Mesenchymal stem cell (in vitro differentiated cells and primary cell): ENCODE data around the gene CIT.

Source experiments
- DNase-seq: peaks from one replicate; pipeline ENCODE4 v3.0.0-alpha.2; 2013
- H2AFZ ChIP-seq: one replicate; pipeline ENCODE4 v1.6.1; 2013; ENCODE audit warnings: low read depth, mild to moderate bottlenecking, control low read depth, inconsistent platforms, low read length, moderate library complexity
- H2AK5ac ChIP-seq: 2 replicates; pipeline ENCODE4 v1.6.1; 2013; ENCODE audit warnings: low read length, moderate library complexity, mild to moderate bottlenecking, inconsistent platforms; ENCODE audit not compliant: severe bottlenecking
- H2BK120ac ChIP-seq: one replicate; pipeline ENCODE4 v1.6.1; 2013; ENCODE audit warnings: low read depth, mild to moderate bottlenecking, inconsistent platforms, low read length, moderate library complexity
- H2BK12ac ChIP-seq, 2 experiments: one replicate each; pipeline ENCODE4 v1.6.1; 2013; ENCODE audit warnings: inconsistent platforms in 2 of 2, low read length in 2 of 2, mild to moderate bottlenecking in 2 of 2, moderate library complexity in 2 of 2, control low read depth in 1 of 2
- H2BK15ac ChIP-seq: one replicate; pipeline ENCODE4 v1.6.1; 2013; ENCODE audit warnings: mild to moderate bottlenecking, low read depth, inconsistent platforms; ENCODE audit not compliant: poor library complexity, severe bottlenecking
- H2BK5ac ChIP-seq: 2 replicates; pipeline ENCODE4 v1.6.1; 2013; ENCODE audit warnings: low read depth, mild to moderate bottlenecking, low read length, control low read depth, inconsistent platforms; ENCODE audit not compliant: poor library complexity, severe bottlenecking
- H3K14ac ChIP-seq, 2 experiments: one replicate each; pipeline ENCODE4 v1.6.1; 2013; ENCODE audit warnings: inconsistent platforms in 2 of 2, low read length in 2 of 2, control low read depth in 1 of 2, mild to moderate bottlenecking in 1 of 2, moderate library complexity in 1 of 2
- H3K18ac ChIP-seq, 2 experiments: one replicate each; pipeline ENCODE4 v1.6.1; 2013; ENCODE audit warnings: inconsistent platforms in 2 of 2, low read length in 2 of 2, control low read depth in 1 of 2, low read depth in 1 of 2, mild to moderate bottlenecking in 1 of 2
- H3K23ac ChIP-seq, 2 experiments: one replicate each; pipeline ENCODE4 v1.6.1; 2013; ENCODE audit warnings: inconsistent platforms in 2 of 2, low read length in 2 of 2, mild to moderate bottlenecking in 2 of 2, moderate library complexity in 2 of 2, control low read depth in 1 of 2
- H3K27ac ChIP-seq: 2 replicates; pipeline ENCODE4 v1.5.1; 2013; ENCODE audit warnings: mild to moderate bottlenecking, moderate library complexity, low read length, control low read depth, inconsistent platforms; ENCODE audit not compliant: poor library complexity, severe bottlenecking
- H3K27me3 ChIP-seq, 2 experiments: 2 replicates each; pipeline versions ENCODE4 v1.6.1 to v1.7.0; 2013; ENCODE audit warnings: low read length in 2 of 2, mild to moderate bottlenecking in 2 of 2, moderate library complexity in 2 of 2, control low read depth in 1 of 2, inconsistent platforms in 1 of 2; ENCODE audit not compliant: control insufficient read depth in 1 of 2, insufficient read depth in 1 of 2
- H3K36me3 ChIP-seq, 2 experiments: 2 replicates each; pipeline versions ENCODE4 v1.6.1 to v1.7.0; 2013; ENCODE audit warnings: low read length in 2 of 2, control low read depth in 1 of 2, inconsistent platforms in 1 of 2, low read depth in 1 of 2, mild to moderate bottlenecking in 1 of 2; ENCODE audit not compliant: insufficient read depth in 2 of 2, control insufficient read depth in 1 of 2
- H3K4ac ChIP-seq, 2 experiments: one replicate each; pipeline ENCODE4 v1.6.1; 2013; ENCODE audit warnings: inconsistent platforms in 2 of 2, low read length in 2 of 2, mild to moderate bottlenecking in 2 of 2, moderate library complexity in 2 of 2, control low read depth in 1 of 2, low read depth in 1 of 2
- H3K4me1 ChIP-seq: 2 replicates; pipeline ENCODE4 v1.6.1; 2013; ENCODE audit warnings: low read depth, low read length, control low read depth; ENCODE audit not compliant: control insufficient read depth, insufficient read depth
- H3K4me2 ChIP-seq: 2 replicates; pipeline ENCODE4 v1.6.1; 2013; ENCODE audit warnings: low read length, mild to moderate bottlenecking, inconsistent platforms; ENCODE audit not compliant: poor library complexity, severe bottlenecking
- H3K4me3 ChIP-seq, 2 experiments: 2 replicates each; pipeline versions ENCODE4 v1.5.1 to v1.7.0; 2013; ENCODE audit warnings: low read length in 2 of 2, mild to moderate bottlenecking in 2 of 2, control low read depth in 1 of 2, low read depth in 1 of 2; ENCODE audit not compliant: insufficient read depth in 1 of 2
- H3K79me1 ChIP-seq: replicated peaks from 2 replicates; pipeline ENCODE4 v1.6.1; 2013; ENCODE audit warnings: mild to moderate bottlenecking, control low read depth, low read length, inconsistent platforms; ENCODE audit not compliant: poor library complexity, severe bottlenecking
- H3K9ac ChIP-seq: 2 replicates; pipeline ENCODE4 v1.7.0; 2013; ENCODE audit warnings: mild to moderate bottlenecking, low read length, moderate library complexity
- H3K9me3 ChIP-seq: 2 replicates; pipeline ENCODE4 v1.7.0; 2013; ENCODE audit warnings: mild to moderate bottlenecking, low read length; ENCODE audit not compliant: control insufficient read depth
- H4K8ac ChIP-seq: one replicate; pipeline ENCODE4 v1.6.1; 2013; ENCODE audit warnings: inconsistent platforms, mild to moderate bottlenecking, low read length, moderate library complexity
- H4K91ac ChIP-seq: one replicate; pipeline ENCODE4 v1.6.1; 2013; ENCODE audit warnings: mild to moderate bottlenecking, low read length, inconsistent platforms
- WGBS: methylation state at CpG from one replicate; pipeline ENCODE4 v1.1.7; 2013; ENCODE audit warnings: mixed read lengths; 5-methylcytosine and 5-hydroxymethylcytosine counted together

The CIT gene

DNA sequence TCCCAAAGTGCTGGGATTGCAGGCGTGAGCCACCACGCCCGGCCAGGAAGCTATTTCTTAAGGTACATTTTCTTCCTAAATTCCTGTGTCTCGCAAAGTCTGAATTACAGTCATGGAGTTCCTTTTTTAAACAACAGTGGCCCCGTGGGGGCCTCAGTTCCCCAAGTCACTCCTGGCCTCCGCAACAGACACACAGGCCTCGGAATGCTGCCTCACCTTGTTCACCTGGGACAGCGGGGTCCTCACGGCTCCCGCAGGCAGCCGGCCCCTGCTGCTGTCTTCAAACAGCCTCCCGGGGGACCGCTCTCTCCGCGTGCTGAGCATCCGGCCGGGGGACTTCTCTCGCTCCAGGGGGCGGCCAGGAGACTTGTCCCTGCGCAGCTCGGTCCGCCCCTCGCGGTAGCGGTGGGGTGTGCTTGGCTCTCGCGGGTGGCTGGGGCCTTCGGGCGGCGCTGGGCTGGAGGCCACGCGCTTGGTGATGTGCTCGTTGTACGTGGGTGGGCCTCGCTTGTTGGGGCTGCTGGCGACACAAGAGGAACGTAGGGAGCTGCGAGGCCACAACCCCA lies 187.1 kb downstream of the CIT start:
- H3K9ac ChIP-seq, result no peak overlapping the region
- H2BK12ac ChIP-seq, result no peak overlapping the region
- H2BK5ac ChIP-seq, result no peak overlapping the region
- H2BK120ac ChIP-seq, result no peak overlapping the region
- no peak overlapping the region for H4K91ac ChIP-seq
- H2BK15ac ChIP-seq, result no peak overlapping the region
- H3K4me1 ChIP-seq, result peaks cover 3% of the 10 kb centered on the region
- DNase-seq, result no peak
- no peak overlapping the region for H3K14ac ChIP-seq
- H3K18ac ChIP-seq, result no peak overlapping the region
- WGBS, result 99% methylated on average over 38 of the region's 38 CpGs
- no peaks in the 10 kb centered on the region for H3K9me3 ChIP-seq
- H3K23ac ChIP-seq, result no peak overlapping the region
- peaks cover 5% of the 10 kb centered on the region for H3K79me1 ChIP-seq
- H2AK5ac ChIP-seq, result no peak overlapping the region
- H3K27me3 ChIP-seq, result no peaks in the 10 kb centered on the region
- peaks cover 13 to 17% of the 10 kb centered on the region in 2 experiments for H3K36me3 ChIP-seq
- no peak overlapping the region for H2AFZ ChIP-seq
- no peak overlapping the region for H3K4me2 ChIP-seq
- no peak overlapping the region for H3K27ac ChIP-seq
- H3K4ac ChIP-seq, result peak overlapping the region in 1 of 2 experiments; percentile 52
- H4K8ac ChIP-seq, result no peak overlapping the region
- H3K4me3 ChIP-seq, result no peak overlapping the region

DNA sequence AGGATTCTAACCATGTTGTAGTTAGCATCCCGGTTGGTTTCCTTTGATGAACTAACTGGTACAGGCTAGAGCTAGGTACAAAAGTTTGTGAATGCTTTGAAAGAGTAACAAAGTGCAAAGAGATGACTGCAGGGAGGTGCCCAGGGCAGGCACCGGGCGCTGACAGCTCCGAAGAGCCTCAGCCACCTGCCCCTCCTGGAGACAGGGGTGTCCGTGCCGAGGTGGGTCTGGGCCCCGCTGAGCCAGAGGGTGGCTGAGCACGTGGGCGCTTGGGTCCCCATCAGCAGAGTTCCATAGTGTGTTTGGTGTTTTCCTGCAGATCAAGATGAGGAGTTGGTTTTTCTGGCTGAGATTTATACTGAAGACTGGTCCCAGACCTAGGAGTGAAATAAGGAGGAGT lies 189.2 kb downstream of the CIT start:
- Histone ChIP-seq H3K27ac (no peak overlapping the region), H2BK12ac (peak overlapping the region in 1 of 2 experiments; percentile 15), H4K91ac (peak overlapping the region; percentile 16), H2AK5ac (no peak overlapping the region), H3K14ac (no peak overlapping the region), H3K4me2 (no peak overlapping the region), H3K79me1 (peaks cover under 1% of the 10 kb centered on the region), H3K4ac (no peak overlapping the region), H3K36me3 (peaks cover 13 to 17% of the 10 kb centered on the region in 2 experiments), H3K18ac (no peak overlapping the region), H3K27me3 (no peaks in the 10 kb centered on the region), H4K8ac (no peak overlapping the region), H3K9ac (no peak overlapping the region), H3K4me1 (peaks cover 10% of the 10 kb centered on the region), H2BK15ac (no peak overlapping the region), H3K23ac (no peak overlapping the region), H3K4me3 (no peak overlapping the region), H2AFZ (no peak overlapping the region), H2BK5ac (no peak overlapping the region), H3K9me3 (no peaks in the 10 kb centered on the region), H2BK120ac (no peak overlapping the region)
- DNase-seq, result no peak
- WGBS, result 99% methylated on average over 9 of the region's 9 CpGs

DNA sequence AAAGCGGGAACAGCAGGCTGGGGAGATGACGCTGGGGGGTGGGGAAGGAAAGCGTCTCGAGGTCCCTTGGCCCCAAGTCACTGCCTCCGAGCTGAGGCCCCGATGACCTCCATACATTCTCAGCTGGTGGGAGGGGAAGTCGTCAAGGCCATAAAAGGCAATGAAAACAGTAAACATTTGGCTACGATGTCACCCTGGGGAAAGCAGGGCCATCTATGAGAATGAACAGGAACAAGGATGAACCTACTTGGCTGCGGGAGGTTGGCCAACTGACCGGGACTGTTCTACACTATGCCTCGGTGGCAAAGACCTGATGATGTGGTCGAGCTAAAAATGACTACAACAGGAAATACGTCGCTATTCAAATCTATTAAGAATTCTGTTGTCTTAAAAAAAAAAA lies 189.7 kb downstream of the CIT start:
- Histone ChIP-seq H2AK5ac (no peak overlapping the region), H3K14ac (no peak overlapping the region), H3K4ac (no peak overlapping the region), H3K9me3 (no peaks in the 10 kb centered on the region), H3K27ac (no peak overlapping the region), H3K4me2 (no peak overlapping the region), H4K8ac (no peak overlapping the region), H3K79me1 (no peaks in the 10 kb centered on the region), H3K23ac (no peak overlapping the region), H3K27me3 (no peaks in the 10 kb centered on the region), H2BK120ac (no peak overlapping the region), H3K9ac (no peak overlapping the region), H2BK15ac (no peak overlapping the region), H3K4me3 (no peak overlapping the region), H4K91ac (no peak overlapping the region), H2BK5ac (no peak overlapping the region), H3K4me1 (peaks cover 10% of the 10 kb centered on the region), H3K36me3 (peaks cover 13 to 17% of the 10 kb centered on the region in 2 experiments), H2BK12ac (peak overlapping the region in 1 of 2 experiments; percentile 15), H3K18ac (no peak overlapping the region), H2AFZ (no peak overlapping the region)
- 45% methylated on average over 9 of the region's 14 CpGs for WGBS
- DNase-seq, result no peak

DNA sequence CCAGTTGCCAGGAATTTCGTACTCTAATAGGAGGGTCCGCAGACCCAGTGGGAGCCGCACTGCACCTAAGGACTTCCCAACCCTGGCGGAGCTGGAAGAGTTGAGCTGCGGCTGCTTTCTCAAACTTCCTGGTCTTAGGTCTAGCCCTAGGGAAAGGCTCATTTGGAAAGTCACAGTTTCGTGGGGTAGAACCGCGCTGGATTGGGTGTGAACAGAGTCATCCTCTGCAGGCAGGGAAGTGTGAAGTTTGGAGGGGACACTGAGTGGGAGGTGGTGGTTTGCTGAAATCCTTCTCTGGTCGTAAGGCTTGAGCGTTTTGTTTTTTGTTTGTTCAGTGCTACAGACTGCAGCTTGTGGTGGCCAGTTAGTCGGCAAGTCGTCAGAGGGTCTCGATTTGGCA lies 190.3 kb downstream of the CIT start:
- H3K79me1 ChIP-seq, result peaks cover under 1% of the 10 kb centered on the region
- no peak for DNase-seq
- WGBS, result 93% methylated on average over 13 of the region's 13 CpGs
- H3K14ac ChIP-seq, result no peak overlapping the region
- H3K4me1 ChIP-seq, result peaks cover 12% of the 10 kb centered on the region
- no peak overlapping the region for H2AK5ac ChIP-seq
- H3K9me3 ChIP-seq, result no peaks in the 10 kb centered on the region
- H3K4me3 ChIP-seq, result no peak overlapping the region
- no peaks in the 10 kb centered on the region for H3K27me3 ChIP-seq
- H4K8ac ChIP-seq, result no peak overlapping the region
- no peak overlapping the region for H3K23ac ChIP-seq
- no peak overlapping the region for H2AFZ ChIP-seq
- no peak overlapping the region for H3K18ac ChIP-seq
- no peak overlapping the region for H2BK12ac ChIP-seq
- no peak overlapping the region for H2BK15ac ChIP-seq
- peaks cover 19 to 20% of the 10 kb centered on the region in 2 experiments for H3K36me3 ChIP-seq
- H2BK5ac ChIP-seq, result no peak overlapping the region
- no peak overlapping the region for H2BK120ac ChIP-seq
- no peak overlapping the region for H3K4me2 ChIP-seq
- no peak overlapping the region for H3K27ac ChIP-seq
- H3K9ac ChIP-seq, result no peak overlapping the region
- no peak overlapping the region for H3K4ac ChIP-seq
- no peak overlapping the region for H4K91ac ChIP-seq
